ENCODE data around the gene ADGRG4. TPM values are rescaled to one million over a fixed set of nuclear protein-coding genes. Genes with fewer than 3 reads are reported as not detected.

Gene ADGRG4
- total RNA-seq, 1 experiment from 2014 or later, result not detected

DNA sequence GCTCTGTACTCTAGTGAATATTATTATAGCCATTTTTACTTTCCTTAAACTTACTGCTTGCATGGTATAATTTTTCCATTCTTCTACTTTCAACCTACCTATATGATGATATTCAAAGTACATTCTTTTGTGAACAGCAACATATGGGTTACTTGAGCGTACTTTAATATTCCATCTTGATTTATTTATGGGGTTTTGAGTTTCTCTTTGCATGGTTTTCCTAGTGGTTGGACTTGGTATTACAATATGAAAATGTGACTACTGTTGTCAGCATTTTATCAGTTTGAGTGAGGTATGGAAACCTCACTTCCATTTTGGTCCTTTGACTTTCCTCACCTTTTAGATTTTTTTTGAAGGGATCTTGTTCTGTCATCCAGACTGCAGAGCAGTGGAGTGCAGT lies 35.9 kb downstream of the ADGRG4 start:
- H3K9ac ChIP-seq (ENCODE audit: low read length), result no peak overlapping the region
- DNase-seq, result no peak
- H3K79me2 ChIP-seq (ENCODE audit: low read length), result no peaks in the 10 kb centered on the region
- H3K4me1 ChIP-seq (ENCODE audit: low read length), result no peaks in the 10 kb centered on the region
- no peaks in the 10 kb centered on the region for H3K27me3 ChIP-seq (ENCODE audit: low read length)
- H3K4me2 ChIP-seq (ENCODE audit: low read depth, low read length, poor library complexity, severe bottlenecking), result no peak overlapping the region
- H2AFZ ChIP-seq (ENCODE audit: low read length), result no peak overlapping the region
- no peaks in the 10 kb centered on the region for H3K36me3 ChIP-seq (ENCODE audit: insufficient read depth, low read length)
- no peaks in the 10 kb centered on the region for H3K9me2 ChIP-seq (replicated peaks; ENCODE audit: insufficient read depth, low read length)
- H3K9me3 ChIP-seq (ENCODE audit: low read length), result no peaks in the 10 kb centered on the region
- no peak overlapping the region for H3K4me3 ChIP-seq (ENCODE audit: low read length)
- no peak overlapping the region for H3K27ac ChIP-seq (ENCODE audit: low read length)
- H4K20me1 ChIP-seq (ENCODE audit: insufficient read depth, low read depth, low read length), result no peaks in the 10 kb centered on the region

DNA sequence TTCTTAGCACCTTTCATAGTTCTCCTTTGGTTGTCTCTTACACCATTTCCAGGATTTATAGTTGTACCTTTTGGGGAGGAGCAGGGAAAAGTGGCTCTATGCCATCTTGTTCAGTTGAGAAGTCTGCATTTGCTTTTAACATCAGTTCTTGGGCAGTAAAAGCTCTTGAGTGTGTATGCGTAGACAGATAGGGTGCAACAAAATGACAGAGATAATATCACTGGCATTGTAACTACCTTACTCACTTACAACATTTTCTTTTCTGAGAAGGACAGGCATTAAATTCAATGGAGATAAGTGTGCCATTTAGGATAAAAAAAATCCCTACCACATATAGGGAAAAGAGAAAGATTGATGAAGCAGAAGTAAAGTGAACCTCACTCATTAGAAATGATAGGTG lies 38.9 kb downstream of the ADGRG4 start:
- Histone ChIP-seq H3K4me3 (ENCODE audit: low read length) (no peak overlapping the region), H3K4me2 (ENCODE audit: low read depth, low read length, poor library complexity, severe bottlenecking) (no peak overlapping the region)
- DNase-seq, result no peak

DNA sequence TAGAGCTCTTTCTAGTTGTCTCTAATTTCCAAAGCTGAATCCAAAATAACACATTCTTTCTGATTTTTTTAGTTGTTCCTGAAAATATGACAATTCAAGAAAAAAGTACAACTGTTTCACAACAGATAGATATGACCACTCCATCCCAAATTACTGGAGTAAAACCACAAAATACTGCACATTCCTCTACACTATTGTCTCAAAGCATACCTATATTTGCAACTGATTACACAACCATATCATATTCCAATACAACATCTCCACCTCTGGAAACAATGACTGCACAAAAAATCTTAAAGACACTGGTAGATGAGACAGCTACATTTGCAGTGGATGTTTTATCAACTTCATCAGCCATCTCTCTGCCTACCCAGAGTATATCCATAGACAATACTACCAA lies 43.6 kb downstream of the ADGRG4 start:
- H3K9me3 ChIP-seq (ENCODE audit: low read length), result no peaks in the 10 kb centered on the region

More for the DNA sequence above, 38.9 kb downstream of the ADGRG4 start:
- no peak overlapping the region for H3K9ac ChIP-seq (ENCODE audit: low read length)
- H3K27me3 ChIP-seq (ENCODE audit: low read length), result no peaks in the 10 kb centered on the region
- H3K79me2 ChIP-seq (ENCODE audit: low read length), result no peaks in the 10 kb centered on the region
- H4K20me1 ChIP-seq (ENCODE audit: insufficient read depth, low read depth, low read length), result no peaks in the 10 kb centered on the region
- no peaks in the 10 kb centered on the region for H3K4me1 ChIP-seq (ENCODE audit: low read length)
- H3K36me3 ChIP-seq (ENCODE audit: insufficient read depth, low read length), result no peaks in the 10 kb centered on the region
- no peak overlapping the region for H2AFZ ChIP-seq (ENCODE audit: low read length)
- H3K9me2 ChIP-seq (replicated peaks; ENCODE audit: insufficient read depth, low read length), result no peaks in the 10 kb centered on the region
- no peak overlapping the region for H3K27ac ChIP-seq (ENCODE audit: low read length)
- no peaks in the 10 kb centered on the region for H3K9me3 ChIP-seq (ENCODE audit: low read length)

DNA sequence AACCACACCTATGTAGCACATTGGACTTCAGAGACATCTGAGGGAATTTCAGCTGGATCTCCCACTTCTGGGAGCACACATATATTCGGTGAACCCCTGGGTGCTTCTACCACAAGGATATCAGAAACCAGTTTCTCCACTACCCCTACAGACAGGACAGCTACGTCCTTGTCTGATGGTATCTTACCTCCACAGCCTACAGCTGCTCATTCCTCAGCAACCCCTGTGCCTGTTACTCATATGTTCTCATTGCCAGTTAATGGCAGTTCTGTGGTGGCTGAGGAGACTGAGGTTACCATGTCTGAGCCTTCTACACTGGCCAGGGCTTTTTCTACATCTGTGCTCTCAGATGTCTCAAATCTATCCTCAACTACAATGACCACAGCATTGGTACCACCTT lies 45.7 kb downstream of the ADGRG4 start:
- Histone ChIP-seq H3K9ac (ENCODE audit: low read length) (no peak overlapping the region), H3K9me2 (replicated peaks; ENCODE audit: insufficient read depth, low read length) (no peaks in the 10 kb centered on the region), H4K20me1 (ENCODE audit: insufficient read depth, low read depth, low read length) (no peaks in the 10 kb centered on the region), H2AFZ (ENCODE audit: low read length) (no peak overlapping the region), H3K4me2 (ENCODE audit: low read depth, low read length, poor library complexity, severe bottlenecking) (no peak overlapping the region), H3K36me3 (ENCODE audit: insufficient read depth, low read length) (no peaks in the 10 kb centered on the region), H3K79me2 (ENCODE audit: low read length) (no peaks in the 10 kb centered on the region), H3K4me1 (ENCODE audit: low read length) (no peaks in the 10 kb centered on the region), H3K27me3 (ENCODE audit: low read length) (no peaks in the 10 kb centered on the region), H3K27ac (ENCODE audit: low read length) (no peak overlapping the region), H3K9me3 (ENCODE audit: low read length) (no peaks in the 10 kb centered on the region), H3K4me3 (ENCODE audit: low read length) (no peak overlapping the region)
- no peak for DNase-seq

More for the DNA sequence above, 43.6 kb downstream of the ADGRG4 start:
- Histone ChIP-seq H4K20me1 (ENCODE audit: insufficient read depth, low read depth, low read length) (no peaks in the 10 kb centered on the region), H2AFZ (ENCODE audit: low read length) (no peak overlapping the region), H3K79me2 (ENCODE audit: low read length) (no peaks in the 10 kb centered on the region), H3K4me1 (ENCODE audit: low read length) (no peaks in the 10 kb centered on the region), H3K27ac (ENCODE audit: low read length) (no peak overlapping the region), H3K4me2 (ENCODE audit: low read depth, low read length, poor library complexity, severe bottlenecking) (no peak overlapping the region), H3K4me3 (ENCODE audit: low read length) (no peak overlapping the region), H3K9ac (ENCODE audit: low read length) (no peak overlapping the region), H3K36me3 (ENCODE audit: insufficient read depth, low read length) (no peaks in the 10 kb centered on the region), H3K27me3 (ENCODE audit: low read length) (no peaks in the 10 kb centered on the region), H3K9me2 (replicated peaks; ENCODE audit: insufficient read depth, low read length) (no peaks in the 10 kb centered on the region)
- no peak for DNase-seq

DNA sequence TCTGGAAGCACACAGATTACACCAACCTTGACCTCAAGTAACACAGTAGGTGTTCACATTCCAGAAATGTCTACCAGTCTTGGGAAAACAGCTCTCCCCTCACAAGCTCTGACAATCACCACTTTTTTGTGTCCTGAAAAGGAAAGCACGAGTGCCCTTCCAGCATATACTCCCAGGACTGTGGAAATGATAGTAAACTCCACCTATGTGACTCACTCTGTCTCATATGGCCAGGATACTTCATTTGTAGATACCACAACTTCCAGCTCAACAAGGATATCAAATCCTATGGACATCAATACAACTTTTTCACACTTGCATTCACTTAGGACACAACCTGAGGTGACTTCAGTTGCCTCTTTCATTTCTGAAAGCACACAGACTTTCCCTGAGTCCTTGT lies 46.9 kb downstream of the ADGRG4 start:
- no peak overlapping the region for H3K9ac ChIP-seq (ENCODE audit: low read length)
- H2AFZ ChIP-seq (ENCODE audit: low read length), result no peak overlapping the region
- no peak for DNase-seq
- no peaks in the 10 kb centered on the region for H3K9me2 ChIP-seq (replicated peaks; ENCODE audit: insufficient read depth, low read length)
- H3K79me2 ChIP-seq (ENCODE audit: low read length), result no peaks in the 10 kb centered on the region
- H3K4me3 ChIP-seq (ENCODE audit: low read length), result no peak overlapping the region
- H4K20me1 ChIP-seq (ENCODE audit: insufficient read depth, low read depth, low read length), result no peaks in the 10 kb centered on the region
- no peaks in the 10 kb centered on the region for H3K4me1 ChIP-seq (ENCODE audit: low read length)
- no peaks in the 10 kb centered on the region for H3K9me3 ChIP-seq (ENCODE audit: low read length)
- no peak overlapping the region for H3K27ac ChIP-seq (ENCODE audit: low read length)
- H3K36me3 ChIP-seq (ENCODE audit: insufficient read depth, low read length), result no peaks in the 10 kb centered on the region
- H3K4me2 ChIP-seq (ENCODE audit: low read depth, low read length, poor library complexity, severe bottlenecking), result no peak overlapping the region
- no peaks in the 10 kb centered on the region for H3K27me3 ChIP-seq (ENCODE audit: low read length)

DNA sequence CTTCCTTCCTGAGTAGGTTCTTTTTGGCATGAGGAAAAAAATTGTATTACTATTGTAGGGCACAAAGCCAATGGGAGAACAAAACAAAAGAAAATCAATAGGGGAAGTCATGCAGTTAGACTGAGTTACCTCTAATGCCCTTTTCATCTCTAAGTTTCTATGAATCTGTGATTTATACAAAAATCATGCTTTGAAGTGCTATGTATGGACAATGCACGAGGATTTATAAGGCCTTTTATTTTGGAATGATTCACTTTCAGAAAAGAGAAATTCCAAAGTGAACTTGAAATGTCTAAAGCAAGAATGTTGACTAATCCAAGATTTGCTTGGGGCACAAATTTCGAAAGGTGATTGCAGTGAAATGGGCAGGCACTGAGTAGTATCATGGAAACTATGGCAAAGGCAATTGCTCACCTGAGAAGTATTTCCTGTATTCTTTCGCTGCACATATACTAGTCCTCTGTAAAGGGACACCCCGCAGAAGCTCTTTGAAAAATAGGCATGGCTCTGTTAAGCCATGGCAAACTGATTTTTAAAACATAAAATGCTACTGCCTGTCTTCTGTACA lies 52.8 kb downstream of the ADGRG4 start:
- H3K79me2 ChIP-seq (ENCODE audit: low read length), result no peaks in the 10 kb centered on the region
- no peak overlapping the region for H3K4me3 ChIP-seq (ENCODE audit: low read length)
- no peak for DNase-seq
- no peak overlapping the region for H3K9ac ChIP-seq (ENCODE audit: low read length)
- no peaks in the 10 kb centered on the region for H3K9me3 ChIP-seq (ENCODE audit: low read length)
- H4K20me1 ChIP-seq (ENCODE audit: insufficient read depth, low read depth, low read length), result no peaks in the 10 kb centered on the region
- H3K27me3 ChIP-seq (ENCODE audit: low read length), result no peaks in the 10 kb centered on the region
- no peaks in the 10 kb centered on the region for H3K9me2 ChIP-seq (replicated peaks; ENCODE audit: insufficient read depth, low read length)
- H2AFZ ChIP-seq (ENCODE audit: low read length), result no peak overlapping the region
- no peak overlapping the region for H3K4me2 ChIP-seq (ENCODE audit: low read depth, low read length, poor library complexity, severe bottlenecking)
- H3K4me1 ChIP-seq (ENCODE audit: low read length), result no peaks in the 10 kb centered on the region
- H3K36me3 ChIP-seq (ENCODE audit: insufficient read depth, low read length), result no peaks in the 10 kb centered on the region
- H3K27ac ChIP-seq (ENCODE audit: low read length), result no peak overlapping the region

DNA sequence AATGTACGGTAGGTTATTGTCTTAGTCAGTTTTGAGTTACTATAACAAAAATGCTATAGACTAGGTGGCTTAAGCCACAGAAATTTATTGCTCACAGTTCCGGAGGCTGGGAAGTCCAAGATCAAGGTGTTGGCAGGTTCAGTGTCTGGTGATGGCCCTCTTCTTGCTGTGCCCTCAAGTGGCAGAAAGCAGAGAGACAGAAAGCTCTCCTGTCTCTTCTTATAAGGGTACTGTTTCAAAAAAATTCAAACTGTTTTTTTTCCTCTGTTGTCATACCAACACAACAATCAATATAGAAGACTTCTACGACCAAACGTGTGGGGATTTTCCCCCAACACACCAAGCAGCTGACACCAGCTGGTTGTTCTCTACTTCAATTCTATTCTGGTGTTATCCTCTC lies 53.4 kb downstream of the ADGRG4 start:
- Histone ChIP-seq H3K9me2 (replicated peaks; ENCODE audit: insufficient read depth, low read length) (no peaks in the 10 kb centered on the region), H3K79me2 (ENCODE audit: low read length) (no peaks in the 10 kb centered on the region), H3K9ac (ENCODE audit: low read length) (no peak overlapping the region), H2AFZ (ENCODE audit: low read length) (no peak overlapping the region), H3K9me3 (ENCODE audit: low read length) (no peaks in the 10 kb centered on the region), H3K36me3 (ENCODE audit: insufficient read depth, low read length) (no peaks in the 10 kb centered on the region), H3K4me3 (ENCODE audit: low read length) (no peak overlapping the region), H4K20me1 (ENCODE audit: insufficient read depth, low read depth, low read length) (no peaks in the 10 kb centered on the region), H3K4me2 (ENCODE audit: low read depth, low read length, poor library complexity, severe bottlenecking) (no peak overlapping the region), H3K27me3 (ENCODE audit: low read length) (no peaks in the 10 kb centered on the region), H3K27ac (ENCODE audit: low read length) (no peak overlapping the region), H3K4me1 (ENCODE audit: low read length) (no peaks in the 10 kb centered on the region)
- DNase-seq, result no peak

DNA sequence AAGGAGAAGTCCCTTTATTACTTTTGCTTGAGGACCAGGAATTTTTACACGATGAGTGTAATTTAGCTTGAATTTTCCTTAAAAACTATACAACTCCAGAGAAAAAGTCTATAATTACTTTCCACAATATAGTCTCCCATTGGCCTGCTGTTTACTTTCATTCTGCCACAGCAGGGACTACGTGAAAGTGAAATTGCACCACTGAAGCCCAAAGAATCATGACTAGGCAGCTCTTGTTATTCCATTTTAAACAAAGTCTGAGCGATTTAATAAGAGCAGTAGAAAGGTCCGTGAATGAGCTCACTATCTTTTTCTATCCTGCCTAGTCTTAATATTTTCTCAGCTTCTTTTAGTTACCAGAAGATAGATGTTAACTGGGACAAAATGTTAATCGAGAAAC lies 68.6 kb downstream of the ADGRG4 start:
- no peak overlapping the region for H3K4me3 ChIP-seq (ENCODE audit: low read length)
- H3K4me2 ChIP-seq (ENCODE audit: low read depth, low read length, poor library complexity, severe bottlenecking), result no peak overlapping the region
- H3K9me3 ChIP-seq (ENCODE audit: low read length), result no peaks in the 10 kb centered on the region
- H3K27ac ChIP-seq (ENCODE audit: low read length), result no peak overlapping the region
- no peaks in the 10 kb centered on the region for H3K4me1 ChIP-seq (ENCODE audit: low read length)
- H2AFZ ChIP-seq (ENCODE audit: low read length), result no peak overlapping the region
- H3K27me3 ChIP-seq (ENCODE audit: low read length), result no peaks in the 10 kb centered on the region
- no peak overlapping the region for H3K9ac ChIP-seq (ENCODE audit: low read length)
- no peaks in the 10 kb centered on the region for H3K36me3 ChIP-seq (ENCODE audit: insufficient read depth, low read length)
- no peaks in the 10 kb centered on the region for H3K79me2 ChIP-seq (ENCODE audit: low read length)
- DNase-seq, result no peak
- no peaks in the 10 kb centered on the region for H3K9me2 ChIP-seq (replicated peaks; ENCODE audit: insufficient read depth, low read length)
- no peaks in the 10 kb centered on the region for H4K20me1 ChIP-seq (ENCODE audit: insufficient read depth, low read depth, low read length)

DNA sequence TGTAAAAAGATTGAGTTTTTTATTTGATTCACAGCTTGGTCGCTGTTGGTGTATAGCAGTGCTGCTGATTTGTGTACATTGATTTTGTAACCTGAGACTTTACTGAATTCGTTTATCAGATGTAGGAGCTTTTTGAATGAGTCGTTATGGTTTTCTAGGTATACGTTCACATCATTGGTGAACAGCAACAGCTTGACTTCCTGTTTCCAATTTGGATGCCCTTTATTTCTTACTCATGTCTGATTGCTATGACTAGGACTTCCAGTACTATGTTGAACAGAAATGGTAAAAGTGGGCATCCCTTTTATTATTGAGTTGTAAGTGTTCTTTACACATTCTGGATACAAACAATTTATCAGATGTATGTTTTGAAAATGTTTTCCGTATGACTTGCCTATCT lies 76.0 kb downstream of the ADGRG4 start:
- no peak overlapping the region for H3K4me3 ChIP-seq (ENCODE audit: low read length)
- H3K4me1 ChIP-seq (ENCODE audit: low read length), result no peaks in the 10 kb centered on the region
- no peaks in the 10 kb centered on the region for H4K20me1 ChIP-seq (ENCODE audit: insufficient read depth, low read depth, low read length)
- H2AFZ ChIP-seq (ENCODE audit: low read length), result no peak overlapping the region
- no peaks in the 10 kb centered on the region for H3K27me3 ChIP-seq (ENCODE audit: low read length)
- H3K9ac ChIP-seq (ENCODE audit: low read length), result no peak overlapping the region
- H3K27ac ChIP-seq (ENCODE audit: low read length), result no peak overlapping the region
- no peaks in the 10 kb centered on the region for H3K9me2 ChIP-seq (replicated peaks; ENCODE audit: insufficient read depth, low read length)
- no peaks in the 10 kb centered on the region for H3K79me2 ChIP-seq (ENCODE audit: low read length)
- no peaks in the 10 kb centered on the region for H3K9me3 ChIP-seq (ENCODE audit: low read length)
- H3K36me3 ChIP-seq (ENCODE audit: insufficient read depth, low read length), result no peaks in the 10 kb centered on the region
- no peak for DNase-seq
- no peak overlapping the region for H3K4me2 ChIP-seq (ENCODE audit: low read depth, low read length, poor library complexity, severe bottlenecking)

All from Karpas-422 (cell line).